Measurements from ENCODE around the gene TUBB.

TUBB gene

GRCh38 chr6:30725713-30726505, 5.8 kb downstream of the TUBB start:
- intact Hi-C loops (cut with DNase I; ENCODE audit: low total_unique reads), result no loop called here
- DNase-seq, result no peak
- H3K36me3 ChIP-seq, result peaks cover 54 to 80% (median 66%) of the 10 kb centered on the region in 3 donors
- H3K9me3 ChIP-seq, result no peaks in the 10 kb centered on the region
- peak overlapping the region; percentile 23 to 35 for H3K27ac ChIP-seq
- no peak overlapping the region for H3K4me3 ChIP-seq
- H3K4me1 ChIP-seq, result peaks cover 0 to 62% (median 25%) of the 10 kb centered on the region in 4 donors
- H3K27me3 ChIP-seq, result no peaks in the 10 kb centered on the region
- no peak for TF ChIP-seq CTCF (IDR thresholded peaks at IDR 0.05)

GRCh38 chr6:30726506-30727413, 6.6 kb downstream of the TUBB start:
- no peaks in the 10 kb centered on the region for H3K27me3 ChIP-seq
- intact Hi-C loops (cut with DNase I; ENCODE audit: low total_unique reads), result no loop called here
- peaks cover 54 to 88% (median 69%) of the 10 kb centered on the region in 3 donors for H3K36me3 ChIP-seq
- H3K4me3 ChIP-seq, result no peak overlapping the region
- peak overlapping the region; percentile 23 to 48 for H3K27ac ChIP-seq
- no peak for DNase-seq
- H3K9me3 ChIP-seq, result no peaks in the 10 kb centered on the region
- H3K4me1 ChIP-seq, result peaks cover 0 to 63% (median 27%) of the 10 kb centered on the region in 4 donors
- TF ChIP-seq CTCF (IDR thresholded peaks at IDR 0.05), result no peak

GRCh38 chr6:30727920-30728553, 7.9 kb downstream of the TUBB start:
- intact Hi-C loops (cut with DNase I; ENCODE audit: low total_unique reads), result no loop called here
- Histone ChIP-seq H3K9me3 (no peaks in the 10 kb centered on the region), H3K27ac (peak overlapping the region; percentile 23 to 48), H3K4me1 (peaks cover 0 to 50% (median 20%) of the 10 kb centered on the region in 4 donors), H3K36me3 (peaks cover 63 to 97% (median 77%) of the 10 kb centered on the region in 3 donors), H3K27me3 (no peaks in the 10 kb centered on the region), H3K4me3 (no peak overlapping the region)
- no peak for TF ChIP-seq CTCF (IDR thresholded peaks at IDR 0.05)
- DNase-seq, result no peak

- no peaks in the 10 kb centered on the region for H3K9me3 ChIP-seq
- H3K4me1 ChIP-seq, result peaks cover 0 to 26% (median 11%) of the 10 kb centered on the region in 4 donors
- peak; percentile 58 to 82 for DNase-seq
- H3K27ac ChIP-seq, result peak overlapping the region; percentile 38 to 44
- H3K36me3 ChIP-seq, result peaks cover 72 to 99% (median 82%) of the 10 kb centered on the region in 3 donors
- intact Hi-C loops (cut with DNase I; ENCODE audit: low total_unique reads), result no loop called here
- no peaks in the 10 kb centered on the region for H3K27me3 ChIP-seq
- H3K4me3 ChIP-seq, result no peak overlapping the region
- peak; percentile 53 to 54 for TF ChIP-seq CTCF (IDR thresholded peaks at IDR 0.05)
Observed at GRCh38 chr6:30730601-30731435, 10.7 kb downstream of the TUBB start.
